IMR-90 (cell line): ENCODE results near the gene PMEPA1. TPM values are rescaled to one million over a fixed set of nuclear protein-coding genes. Genes with fewer than 3 reads are reported as not detected.

Experiments
- ATAC-seq: fragments of 200-7000 bp; cut with Tn5 transposase; 2 replicates; pipeline ENCODE4 v1.9.1; 2020; ENCODE audit warnings: low read depth, mild to moderate bottlenecking, moderate library complexity
- BruUV-seq: library from RNA; stranded (reverse); fragments of 400-500 nt; replicated peaks from 2 replicates; lab custom pipeline; 2021; lab: Mats Ljungman, UMichigan
- CTCF ChIA-PET: fragments of 300-600 bp; formaldehyde crosslinking; extraction: SDS; loops from one replicate; lab custom pipeline; 2021; ENCODE audit warnings: antibody characterized with exemption; lab: Yijun Ruan, JAX
- POLR2A ChIA-PET: fragments of 300-600 bp; sonication (Branson Sonifier 250); formaldehyde crosslinking; loops from one replicate; lab custom pipeline; 2022; ENCODE audit warnings: antibody characterized with exemption; ENCODE audit not compliant: unreplicated experiment; lab: Charles Lee
- DNase-seq: peaks from one replicate; pipeline ENCODE4 v3.0.0; 2013
- H2AFZ ChIP-seq: replicated peaks from 2 replicates; pipeline ENCODE3; 2013; ENCODE audit warnings: low read length, mild to moderate bottlenecking; ENCODE audit not compliant: poor library complexity
- H2AK5ac ChIP-seq: 2 replicates; pipeline ENCODE4 v1.6.1; 2013; ENCODE audit warnings: low read depth, low read length, inconsistent platforms
- H2AK9ac ChIP-seq: replicated peaks from 2 replicates; pipeline ENCODE3; 2013; ENCODE audit warnings: mild to moderate bottlenecking, low read depth, low read length, moderate library complexity; ENCODE audit not compliant: poor library complexity
- H2BK120ac ChIP-seq: 2 replicates; pipeline ENCODE4 v1.6.1; 2013; ENCODE audit warnings: low read depth, low read length, inconsistent platforms
- H2BK15ac ChIP-seq: 3 replicates; pipeline ENCODE4 v1.6.1; 2013; ENCODE audit warnings: low read depth, low read length, inconsistent platforms
- H2BK20ac ChIP-seq: 2 replicates; pipeline ENCODE4 v1.6.1; 2013; ENCODE audit warnings: low read depth, mild to moderate bottlenecking, inconsistent platforms, low read length, moderate library complexity
- H2BK5ac ChIP-seq: 2 replicates; pipeline ENCODE4 v1.6.1; 2013; ENCODE audit warnings: mild to moderate bottlenecking, low read depth, low read length, inconsistent platforms; ENCODE audit not compliant: poor library complexity, severe bottlenecking
- H3K14ac ChIP-seq: replicated peaks from 2 replicates; pipeline ENCODE4 v1.6.1; 2013; ENCODE audit warnings: low read depth, low read length, inconsistent platforms
- H3K18ac ChIP-seq: 2 replicates; pipeline ENCODE4 v1.6.1; 2013; ENCODE audit warnings: low read depth, low read length, control low read depth
- H3K23ac ChIP-seq: 2 replicates; pipeline ENCODE4 v1.6.1; 2013; ENCODE audit warnings: low read depth, low read length, inconsistent platforms
- H3K27ac ChIP-seq: 2 replicates; pipeline ENCODE4 v1.5.1; 2013; ENCODE audit warnings: mild to moderate bottlenecking, control low read depth, low read length; ENCODE audit not compliant: insufficient read depth
- H3K27me3 ChIP-seq: 2 replicates; pipeline ENCODE4 v1.6.1; 2013; ENCODE audit warnings: low read length; ENCODE audit not compliant: control insufficient read depth, insufficient read depth
- H3K36me3 ChIP-seq: 2 replicates; pipeline ENCODE4 v1.6.1; 2013; ENCODE audit warnings: low read length, mixed read lengths; ENCODE audit not compliant: control insufficient read depth, insufficient read depth
- H3K4ac ChIP-seq: 2 replicates; pipeline ENCODE4 v1.6.1; 2013; ENCODE audit warnings: low read depth, low read length, inconsistent platforms
- H3K4me1 ChIP-seq: 2 replicates; pipeline ENCODE4 v1.6.1; 2013; ENCODE audit warnings: low read length, mixed read lengths; ENCODE audit not compliant: control insufficient read depth, insufficient read depth
- H3K4me2 ChIP-seq: 2 replicates; pipeline ENCODE4 v1.6.1; 2013; ENCODE audit warnings: low read depth, mild to moderate bottlenecking, control low read depth, low read length, moderate library complexity
- H3K4me3 ChIP-seq: 2 replicates; pipeline ENCODE4 v1.5.1; 2013; ENCODE audit warnings: low read depth, mild to moderate bottlenecking, control low read depth, low read length, moderate library complexity; ENCODE audit not compliant: insufficient read depth
- H3K56ac ChIP-seq: 2 replicates; pipeline ENCODE4 v1.6.1; 2013; ENCODE audit warnings: low read length, inconsistent platforms; ENCODE audit not compliant: insufficient read depth; ENCODE audit errors: extremely low read depth
- H3K79me1 ChIP-seq, 2 experiments: 2 replicates each; pipeline ENCODE4 v1.6.1; 2013; ENCODE audit warnings: low read length in 2 of 2, inconsistent platforms in 1 of 2, low read depth in 1 of 2
- H3K9ac ChIP-seq: 2 replicates; pipeline ENCODE4 v1.6.1; 2013; ENCODE audit warnings: low read depth, low read length, control low read depth
- H3K9me1 ChIP-seq: 2 replicates; pipeline ENCODE4 v1.6.1; 2013; ENCODE audit warnings: low read length, inconsistent platforms; ENCODE audit not compliant: insufficient read depth
- H3K9me3 ChIP-seq: 2 replicates; pipeline ENCODE4 v1.6.1; 2013; ENCODE audit warnings: low read length; ENCODE audit not compliant: control insufficient read depth, insufficient read depth
- H4K20me1 ChIP-seq: 2 replicates; pipeline ENCODE4 v1.6.1; 2013; ENCODE audit warnings: low read length, inconsistent platforms; ENCODE audit not compliant: insufficient read depth
- H4K5ac ChIP-seq: 2 replicates; pipeline ENCODE4 v1.6.1; 2013; ENCODE audit warnings: mild to moderate bottlenecking, low read depth, low read length, control low read depth
- H4K8ac ChIP-seq, 2 experiments: 2 replicates each; pipeline ENCODE4 v1.6.1; 2013; ENCODE audit warnings: low read depth in 2 of 2, low read length in 2 of 2, control low read depth in 1 of 2, inconsistent platforms in 1 of 2
- H4K91ac ChIP-seq: 2 replicates; pipeline ENCODE4 v1.6.1; 2013; ENCODE audit warnings: low read depth, low read length, inconsistent platforms; ENCODE audit not compliant: insufficient read depth
- BHLHE40 ChIP-seq: fragments of 150-350 bp; IDR thresholded peaks from 2 replicates; pipeline ENCODE4 v1.6.1; 2016; ENCODE audit warnings: mild to moderate bottlenecking, low read depth, low read length
- CEBPB ChIP-seq: IDR thresholded peaks from 2 replicates; pipeline ENCODE4 v1.6.1; 2012; ENCODE audit warnings: low read depth, low read length, improper control_type of control experiment
- CHD1 ChIP-seq: IDR thresholded peaks from 2 replicates; pipeline ENCODE4 v1.6.1; 2012; ENCODE audit warnings: low read depth, low read length, improper control_type of control experiment
- FOS ChIP-seq: fragments of 150-350 bp; IDR thresholded peaks from 2 replicates; pipeline ENCODE4 v1.6.1; 2016; ENCODE audit warnings: low read depth, low read length
- MAFK ChIP-seq: IDR thresholded peaks from 2 replicates; pipeline ENCODE4 v1.6.1; 2012; ENCODE audit warnings: low read depth, low read length, improper control_type of control experiment
- MXI1 ChIP-seq: IDR thresholded peaks from 2 replicates; pipeline ENCODE4 v1.6.1; 2012; ENCODE audit warnings: low read depth, mild to moderate bottlenecking, low read length, moderate library complexity, borderline replicate concordance
- NFE2L2 ChIP-seq: fragments of 150-350 bp; IDR thresholded peaks from 2 replicates; pipeline ENCODE4 v1.6.1; 2016; ENCODE audit warnings: low read depth, mild to moderate bottlenecking, low read length
- POLR2A ChIP-seq: IDR thresholded peaks from 2 replicates; pipeline ENCODE4 v1.6.1; 2012; ENCODE audit warnings: mild to moderate bottlenecking, low read depth, low read length
- RAD21 ChIP-seq: IDR thresholded peaks from 2 replicates; pipeline ENCODE4 v1.6.1; 2012; ENCODE audit warnings: low read length, improper control_type of control experiment
- RCOR1 ChIP-seq: IDR thresholded peaks from 2 replicates; pipeline ENCODE4 v1.6.1; 2012; ENCODE audit warnings: mild to moderate bottlenecking, low read length, improper control_type of control experiment; ENCODE audit not compliant: insufficient replicate concordance
- RFX5 ChIP-seq: IDR thresholded peaks from 2 replicates; pipeline ENCODE4 v1.8.0; 2012; ENCODE audit warnings: low read depth, mild to moderate bottlenecking, low read length, moderate library complexity
- SMC3 ChIP-seq: fragments of 150-350 bp; IDR thresholded peaks from 2 replicates; pipeline ENCODE4 v1.6.1; 2016; ENCODE audit warnings: low read depth, mild to moderate bottlenecking, antibody characterized with exemption, low read length, moderate library complexity
- WGBS, 2 experiments: methylation state at CpG; one replicate each; pipeline versions ENCODE4 v1.1.5 to v1.1.7; 2013; ENCODE audit warnings: missing lambda C conversion rate in 2 of 2; ENCODE audit not compliant: insufficient read length in 1 of 2; ENCODE audit errors: extremely low coverage in 2 of 2; 5-methylcytosine and 5-hydroxymethylcytosine counted together
- dilution Hi-C: fragments of 300-500 bp; cut with HindIII; formaldehyde crosslinking; loops from one replicate; pipeline ENCODE4 v1.14.3; 2018; ENCODE audit warnings: low sequenced_read_pairs; ENCODE audit not compliant: unreplicated experiment
- in situ Hi-C: fragments of 300-500 bp; cut with MboI; formaldehyde crosslinking; loops from 3 replicates; pipeline ENCODE4 v1.14.3; 2019; ENCODE audit warnings: low sequenced_read_pairs, inconsistent platforms, mixed read lengths
- intact Hi-C: fragments of 100-400 bp; cut with micrococcal nuclease; formaldehyde crosslinking; loops from 2 replicates; pipeline ENCODE4 v1.10.0; 2022
- polyA plus RNA-seq, 3 experiments: library from polyadenylated mRNA; depleted of rRNA; stranded (reverse); fragments of >200 nt; gene quantifications; 2 replicates each; pipeline ENCODE4 v1.2.3, GENCODE V29; 2012; ENCODE audit warnings: low replicate concordance in 1 of 3
- total RNA-seq: library from RNA; depleted of rRNA; stranded (reverse); fragments of >200 nt; gene quantifications from 2 replicates; pipeline ENCODE4 v1.2.3, GENCODE V29; 2012
- TF ChIP-seq, protein P1 (sequence below): conservative IDR thresholded peaks from 2 replicates; pipeline ENCODE4 v1.5.1; 2012; ENCODE audit warnings: mild to moderate bottlenecking, low read depth, low read length, improper control_type of control experiment
- TF ChIP-seq, protein P2 (sequence below): fragments of 150-350 bp; IDR thresholded peaks from 2 replicates; pipeline ENCODE4 v1.6.1; 2017; ENCODE audit warnings: mild to moderate bottlenecking, antibody characterized with exemption, low read length, low read depth
- TF ChIP-seq, protein P3 (sequence below): fragments of 150-350 bp; IDR thresholded peaks from 2 replicates; pipeline ENCODE4 v1.6.1; 2016; ENCODE audit warnings: low read depth, mild to moderate bottlenecking, low read length, moderate library complexity, borderline replicate concordance

Gene PMEPA1
- total and polyA plus RNA-seq, 2 of the 4 experiments (the other 2 are of a cell fraction): 2.0 to 6.9 TPM

DNA sequence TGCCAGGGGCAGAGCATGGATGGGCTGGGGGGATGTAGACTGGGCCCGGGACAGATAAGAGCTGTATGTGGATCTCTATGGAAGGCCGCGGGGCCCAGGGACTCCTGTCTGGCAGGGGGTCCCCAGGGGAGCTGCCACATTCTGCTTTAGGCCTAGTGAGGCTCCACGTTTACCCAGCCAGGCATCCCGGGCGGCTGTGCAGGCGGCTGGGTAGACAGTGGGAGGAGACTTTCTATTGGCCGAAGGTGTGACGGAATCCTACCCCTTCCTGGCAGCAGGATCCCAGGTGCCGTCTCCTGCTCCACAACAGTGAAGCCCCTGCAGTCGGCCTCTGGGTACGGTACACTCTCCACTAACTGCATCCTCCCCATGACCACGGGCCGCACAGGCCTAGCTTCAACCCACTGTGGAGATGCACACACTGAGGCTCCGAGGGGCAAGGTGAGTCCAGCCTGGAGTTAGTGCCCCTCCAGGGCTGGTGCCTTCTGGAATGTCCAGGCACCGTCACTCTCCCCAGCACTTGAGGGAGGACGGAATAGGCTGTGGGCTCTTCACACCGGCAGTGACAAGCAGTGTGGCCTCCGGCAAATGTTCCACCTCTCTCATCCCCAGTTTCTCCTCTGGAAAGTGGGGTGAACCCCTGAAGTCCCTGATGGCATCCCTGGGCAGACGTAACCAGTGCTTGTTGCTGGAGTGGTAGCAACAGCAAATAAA is 52.8 kb downstream of the PMEPA1 start:
- Histone ChIP-seq H3K4me2 (no peak overlapping the region), H3K27ac (no peak overlapping the region), H3K4me3 (no peak overlapping the region), H4K91ac (no peak overlapping the region), H3K79me1 (peaks cover 1 to 10% of the 10 kb centered on the region in 2 experiments; a peak in 1 of 4 replicates), H2BK20ac (no peak overlapping the region), H3K27me3 (no peaks in the 10 kb centered on the region), H3K9me1 (peaks cover 3% of the 10 kb centered on the region; the same call in 1 of the 2 replicates), H4K20me1 (peaks cover 16% of the 10 kb centered on the region), H3K36me3 (peaks cover 23% of the 10 kb centered on the region), H3K56ac (no peak overlapping the region), H2AK9ac (no peak overlapping the region), H2AFZ (no peak overlapping the region), H3K4me1 (no peaks in the 10 kb centered on the region), H3K4ac (no peak overlapping the region), H4K5ac (no peak overlapping the region), H4K8ac (no peak overlapping the region), H2BK120ac (no peak overlapping the region), H3K23ac (no peak overlapping the region), H3K9ac (no peak overlapping the region), H2AK5ac (no peak overlapping the region), H3K14ac (no peak overlapping the region), H3K9me3 (no peaks in the 10 kb centered on the region), H2BK5ac (no peak overlapping the region), H2BK15ac (no peak overlapping the region), H3K18ac (no peak overlapping the region)
- DNase-seq (no peak), ATAC-seq (no peak)
- dilution Hi-C loops: no loop called here
- BruUV-seq: no TSS peak
- intact Hi-C loops: loop anchor here (10.0 kb wide), 1 partner anchor 188 kb away; no protein-coding TSS in a partner anchor
- 100% methylated on average over 2 of the region's 20 CpGs; no CpG with 5 or more reads in 1 of the 2 experiments for WGBS, 2 experiments
- POLR2A ChIA-PET: interaction anchor here (0.5 kb wide), 1 partner anchor 305 kb away, joined by 4 read pairs; no protein-coding TSS in a partner anchor
- CTCF ChIA-PET: no interaction called here
- in situ Hi-C loops: loop anchor here (10.0 kb wide), 1 partner anchor 428 kb away; no protein-coding TSS in a partner anchor
- TF ChIP-seq RFX5: no peak
- no peak for TF ChIP-seq FOS
- TF ChIP-seq, protein P1, sequence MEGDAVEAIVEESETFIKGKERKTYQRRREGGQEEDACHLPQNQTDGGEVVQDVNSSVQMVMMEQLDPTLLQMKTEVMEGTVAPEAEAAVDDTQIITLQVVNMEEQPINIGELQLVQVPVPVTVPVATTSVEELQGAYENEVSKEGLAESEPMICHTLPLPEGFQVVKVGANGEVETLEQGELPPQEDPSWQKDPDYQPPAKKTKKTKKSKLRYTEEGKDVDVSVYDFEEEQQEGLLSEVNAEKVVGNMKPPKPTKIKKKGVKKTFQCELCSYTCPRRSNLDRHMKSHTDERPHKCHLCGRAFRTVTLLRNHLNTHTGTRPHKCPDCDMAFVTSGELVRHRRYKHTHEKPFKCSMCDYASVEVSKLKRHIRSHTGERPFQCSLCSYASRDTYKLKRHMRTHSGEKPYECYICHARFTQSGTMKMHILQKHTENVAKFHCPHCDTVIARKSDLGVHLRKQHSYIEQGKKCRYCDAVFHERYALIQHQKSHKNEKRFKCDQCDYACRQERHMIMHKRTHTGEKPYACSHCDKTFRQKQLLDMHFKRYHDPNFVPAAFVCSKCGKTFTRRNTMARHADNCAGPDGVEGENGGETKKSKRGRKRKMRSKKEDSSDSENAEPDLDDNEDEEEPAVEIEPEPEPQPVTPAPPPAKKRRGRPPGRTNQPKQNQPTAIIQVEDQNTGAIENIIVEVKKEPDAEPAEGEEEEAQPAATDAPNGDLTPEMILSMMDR: no peak
- TF ChIP-seq POLR2A: no peak
- no peak for TF ChIP-seq RCOR1
- TF ChIP-seq SMC3: no peak
- TF ChIP-seq CHD1: no peak
- TF ChIP-seq, protein P2, sequence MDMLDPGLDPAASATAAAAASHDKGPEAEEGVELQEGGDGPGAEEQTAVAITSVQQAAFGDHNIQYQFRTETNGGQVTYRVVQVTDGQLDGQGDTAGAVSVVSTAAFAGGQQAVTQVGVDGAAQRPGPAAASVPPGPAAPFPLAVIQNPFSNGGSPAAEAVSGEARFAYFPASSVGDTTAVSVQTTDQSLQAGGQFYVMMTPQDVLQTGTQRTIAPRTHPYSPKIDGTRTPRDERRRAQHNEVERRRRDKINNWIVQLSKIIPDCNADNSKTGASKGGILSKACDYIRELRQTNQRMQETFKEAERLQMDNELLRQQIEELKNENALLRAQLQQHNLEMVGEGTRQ: no peak
- TF ChIP-seq, protein P3, sequence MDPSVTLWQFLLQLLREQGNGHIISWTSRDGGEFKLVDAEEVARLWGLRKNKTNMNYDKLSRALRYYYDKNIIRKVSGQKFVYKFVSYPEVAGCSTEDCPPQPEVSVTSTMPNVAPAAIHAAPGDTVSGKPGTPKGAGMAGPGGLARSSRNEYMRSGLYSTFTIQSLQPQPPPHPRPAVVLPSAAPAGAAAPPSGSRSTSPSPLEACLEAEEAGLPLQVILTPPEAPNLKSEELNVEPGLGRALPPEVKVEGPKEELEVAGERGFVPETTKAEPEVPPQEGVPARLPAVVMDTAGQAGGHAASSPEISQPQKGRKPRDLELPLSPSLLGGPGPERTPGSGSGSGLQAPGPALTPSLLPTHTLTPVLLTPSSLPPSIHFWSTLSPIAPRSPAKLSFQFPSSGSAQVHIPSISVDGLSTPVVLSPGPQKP: no peak
- TF ChIP-seq RAD21: no peak
- TF ChIP-seq NFE2L2: no peak
- TF ChIP-seq MAFK: no peak
- no peak for TF ChIP-seq CEBPB
- no peak for TF ChIP-seq BHLHE40
- no peak for TF ChIP-seq MXI1
